HG03565 (cell line): ENCODE measurements around the gene ZNF480.
"Not testable (repeated sequence)": the region's sequence is repeated elsewhere in the genome, so short reads cannot be mapped to it uniquely, and the experiment has no call there.

ENCODE experiments used
- ATAC-seq: cut with Tn5 transposase; IDR thresholded peaks from one replicate; pipeline ENCODE4 v1.9.1; 2021; ENCODE audit warnings: mild to moderate bottlenecking, moderate library complexity; ENCODE audit not compliant: unreplicated experiment

ZNF480 gene

GRCh38 chr19:52296773-52297600 is at the start of gene ZNF480:
ZNF480 (plus strand) TSS chr19:52297169; CDS start chr19:52300413, 3,244 bp downstream.
- ATAC-seq = peak; percentile 55

GRCh38 chr19:52248241-52248640 is 48.7 kb upstream of the ZNF480 start:
- no peak for ATAC-seq

GRCh38 chr19:52258426-52258825 is 38.5 kb upstream of the ZNF480 start:
- no peak for ATAC-seq

- ATAC-seq = not testable (repeated sequence)
Observed at GRCh38 chr19:52265556-52265955, 31.4 kb upstream of the ZNF480 start.

GRCh38 chr19:52269338-52270261 is 27.4 kb upstream of the ZNF480 start, which contains the start of gene ZNF766:
ZNF766 (plus strand) TSS chr19:52269587; CDS start chr19:52269614, 27 bp downstream.
- peak; percentile 91 for ATAC-seq

GRCh38 chr19:52270266-52270885 is 26.6 kb upstream of the ZNF480 start:
- ATAC-seq = no peak

- ATAC-seq = no peak
Observed at GRCh38 chr19:52273301-52273700, 23.7 kb upstream of the ZNF480 start.

GRCh38 chr19:52274191-52274590 is 22.8 kb upstream of the ZNF480 start:
- ATAC-seq = no peak

- ATAC-seq = no peak
Observed at GRCh38 chr19:52275988-52276387, 21.0 kb upstream of the ZNF480 start.

- ATAC-seq = no peak
Observed at GRCh38 chr19:52277471-52277870, 19.5 kb upstream of the ZNF480 start.

- no peak for ATAC-seq
Observed at GRCh38 chr19:52286256-52286655, 10.7 kb upstream of the ZNF480 start.

GRCh38 chr19:52291781-52292180 is 5.2 kb upstream of the ZNF480 start:
- no peak for ATAC-seq

- ATAC-seq = not testable (repeated sequence)
Observed at GRCh38 chr19:52292946-52293345, 4.0 kb upstream of the ZNF480 start.

GRCh38 chr19:52296400-52296772 is 583 bp upstream of the ZNF480 start:
- no peak for ATAC-seq

- ATAC-seq = no peak
Observed at GRCh38 chr19:52297601-52298364, 814 bp downstream of the ZNF480 start.

- ATAC-seq = no peak
Observed at GRCh38 chr19:52307275-52307674, 10.3 kb downstream of the ZNF480 start.

- no peak for ATAC-seq
Observed at GRCh38 chr19:52322429-52322828, 25.5 kb downstream of the ZNF480 start.

- ATAC-seq = no peak
Observed at GRCh38 chr19:52331757-52332156, 34.8 kb downstream of the ZNF480 start.

- no peak for ATAC-seq
Observed at GRCh38 chr19:52335768-52336116, 38.8 kb downstream of the ZNF480 start.

GRCh38 chr19:52336117-52336790 is 39.3 kb downstream of the ZNF480 start, which contains the start of gene ZNF610:
ZNF610 (plus strand) TSS chr19:52336243; CDS start chr19:52349173, 12,930 bp downstream.
- peak; percentile 48 for ATAC-seq
